ENCODE data around the gene CNOT3.

CNOT3 gene

GRCh38 chr19:54115109-54116063, 22.2 kb upstream of the CNOT3 start, which contains the start of the genes PRPF31 and TFPT:
Gene PRPF31, plus strand, starts transcription at chr19:54115754. Its CDS starts 2,525 bp downstream, at chr19:54118279.
Gene TFPT, minus strand, starts transcription at chr19:54115657. Its CDS starts 388 bp downstream, at chr19:54115269.
- TF ChIP-seq, protein P1, sequence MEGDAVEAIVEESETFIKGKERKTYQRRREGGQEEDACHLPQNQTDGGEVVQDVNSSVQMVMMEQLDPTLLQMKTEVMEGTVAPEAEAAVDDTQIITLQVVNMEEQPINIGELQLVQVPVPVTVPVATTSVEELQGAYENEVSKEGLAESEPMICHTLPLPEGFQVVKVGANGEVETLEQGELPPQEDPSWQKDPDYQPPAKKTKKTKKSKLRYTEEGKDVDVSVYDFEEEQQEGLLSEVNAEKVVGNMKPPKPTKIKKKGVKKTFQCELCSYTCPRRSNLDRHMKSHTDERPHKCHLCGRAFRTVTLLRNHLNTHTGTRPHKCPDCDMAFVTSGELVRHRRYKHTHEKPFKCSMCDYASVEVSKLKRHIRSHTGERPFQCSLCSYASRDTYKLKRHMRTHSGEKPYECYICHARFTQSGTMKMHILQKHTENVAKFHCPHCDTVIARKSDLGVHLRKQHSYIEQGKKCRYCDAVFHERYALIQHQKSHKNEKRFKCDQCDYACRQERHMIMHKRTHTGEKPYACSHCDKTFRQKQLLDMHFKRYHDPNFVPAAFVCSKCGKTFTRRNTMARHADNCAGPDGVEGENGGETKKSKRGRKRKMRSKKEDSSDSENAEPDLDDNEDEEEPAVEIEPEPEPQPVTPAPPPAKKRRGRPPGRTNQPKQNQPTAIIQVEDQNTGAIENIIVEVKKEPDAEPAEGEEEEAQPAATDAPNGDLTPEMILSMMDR (IDR thresholded peaks at IDR 0.05; ENCODE audit: insufficient read depth, low read length, poor library complexity, severe bottlenecking), result no peak
- H3K4me3 ChIP-seq (replicated peaks; ENCODE audit: low read depth, low read length), result peak within 1 kb of the TSS; percentile 73
- H3K36me3 ChIP-seq (ENCODE audit: control insufficient read depth, insufficient read depth, low read length), result peaks cover 12% of the 10 kb centered on the region
- peak; percentile 96 for DNase-seq (ENCODE audit: extremely low read depth, insufficient read length)
- no peaks in the 10 kb centered on the region for H3K27me3 ChIP-seq (replicated peaks; ENCODE audit: control insufficient read depth, insufficient read depth, low read length)

GRCh38 chr19:54121259-54121658, 16.3 kb upstream of the CNOT3 start:
- peaks cover 37% of the 10 kb centered on the region for H3K36me3 ChIP-seq (ENCODE audit: control insufficient read depth, insufficient read depth, low read length)
- TF ChIP-seq, protein P1 (IDR thresholded peaks at IDR 0.05; ENCODE audit: insufficient read depth, low read length, poor library complexity, severe bottlenecking), result no peak
- no peaks in the 10 kb centered on the region for H3K27me3 ChIP-seq (replicated peaks; ENCODE audit: control insufficient read depth, insufficient read depth, low read length)
- DNase-seq (ENCODE audit: extremely low read depth, insufficient read length), result no peak
- H3K4me3 ChIP-seq (replicated peaks; ENCODE audit: low read depth, low read length), result no peak overlapping the region

- TF ChIP-seq, protein P1 (IDR thresholded peaks at IDR 0.05; ENCODE audit: insufficient read depth, low read length, poor library complexity, severe bottlenecking), result no peak
- H3K36me3 ChIP-seq (ENCODE audit: control insufficient read depth, insufficient read depth, low read length), result peaks cover 37% of the 10 kb centered on the region
- no peak for DNase-seq (ENCODE audit: extremely low read depth, insufficient read length)
- H3K4me3 ChIP-seq (replicated peaks; ENCODE audit: low read depth, low read length), result no peak overlapping the region
- H3K27me3 ChIP-seq (replicated peaks; ENCODE audit: control insufficient read depth, insufficient read depth, low read length), result no peaks in the 10 kb centered on the region
These were observed 13.9 kb upstream of the CNOT3 start for GRCh38 chr19:54123682-54124081.

- Histone ChIP-seq H3K36me3 (ENCODE audit: control insufficient read depth, insufficient read depth, low read length) (peaks cover 43% of the 10 kb centered on the region), H3K27me3 (replicated peaks; ENCODE audit: control insufficient read depth, insufficient read depth, low read length) (no peaks in the 10 kb centered on the region), H3K4me3 (replicated peaks; ENCODE audit: low read depth, low read length) (no peak overlapping the region)
- TF ChIP-seq, protein P1 (IDR thresholded peaks at IDR 0.05; ENCODE audit: insufficient read depth, low read length, poor library complexity, severe bottlenecking), result no peak
- DNase-seq (ENCODE audit: extremely low read depth, insufficient read length), result no peak
These were observed 13.2 kb upstream of the CNOT3 start for GRCh38 chr19:54124393-54124792.

GRCh38 chr19:54125713-54126112, 11.8 kb upstream of the CNOT3 start:
- Histone ChIP-seq H3K36me3 (ENCODE audit: control insufficient read depth, insufficient read depth, low read length) (peaks cover 41% of the 10 kb centered on the region), H3K4me3 (replicated peaks; ENCODE audit: low read depth, low read length) (no peak overlapping the region), H3K27me3 (replicated peaks; ENCODE audit: control insufficient read depth, insufficient read depth, low read length) (no peaks in the 10 kb centered on the region)
- TF ChIP-seq, protein P1 (IDR thresholded peaks at IDR 0.05; ENCODE audit: insufficient read depth, low read length, poor library complexity, severe bottlenecking), result no peak
- no peak for DNase-seq (ENCODE audit: extremely low read depth, insufficient read length)

Data from GM06990 (cell line).